ENCODE data around the gene SEC14L6. TPM values are rescaled to one million over a fixed set of nuclear protein-coding genes. Genes with fewer than 3 reads are reported as not detected.
A peak's percentile ranks its signal among the peaks of the same experiment; 100 is the strongest.
"Not testable (repeated sequence)": the region's sequence is repeated elsewhere in the genome, so short reads cannot be mapped to it uniquely, and the experiment has no call there.

SEC14L6 gene
- total RNA-seq, 1 donor from 2014 or later: 3.3 TPM

DNA sequence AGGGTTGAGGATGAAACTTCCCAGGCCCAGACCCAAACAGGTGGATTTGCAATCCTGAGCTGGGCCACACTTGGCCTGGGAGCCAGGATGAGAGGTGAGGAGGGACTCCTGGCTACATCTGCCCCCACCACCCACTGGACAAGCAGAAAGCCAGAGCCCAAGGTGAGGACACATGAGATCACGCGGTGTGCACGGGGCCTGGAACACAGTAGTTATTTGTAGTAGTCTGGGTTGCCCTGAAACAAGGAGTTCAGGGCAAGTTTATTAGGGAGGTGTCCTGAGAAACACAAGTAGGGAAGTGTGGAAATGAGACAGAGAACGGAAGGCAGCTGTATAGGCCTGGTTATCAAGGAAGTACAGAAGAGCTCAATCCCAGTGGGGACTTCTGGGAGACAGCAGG is 647 bp upstream of the SEC14L6 start:
- H3K27ac Mint-ChIP-seq (ENCODE audit: unreplicated experiment): no peak overlapping the region
- H3K4me1 Mint-ChIP-seq: peaks cover 6% of the 10 kb centered on the region
- no peak overlapping the region for H3K4me3 Mint-ChIP-seq
- TF ChIP-seq, protein P1, sequence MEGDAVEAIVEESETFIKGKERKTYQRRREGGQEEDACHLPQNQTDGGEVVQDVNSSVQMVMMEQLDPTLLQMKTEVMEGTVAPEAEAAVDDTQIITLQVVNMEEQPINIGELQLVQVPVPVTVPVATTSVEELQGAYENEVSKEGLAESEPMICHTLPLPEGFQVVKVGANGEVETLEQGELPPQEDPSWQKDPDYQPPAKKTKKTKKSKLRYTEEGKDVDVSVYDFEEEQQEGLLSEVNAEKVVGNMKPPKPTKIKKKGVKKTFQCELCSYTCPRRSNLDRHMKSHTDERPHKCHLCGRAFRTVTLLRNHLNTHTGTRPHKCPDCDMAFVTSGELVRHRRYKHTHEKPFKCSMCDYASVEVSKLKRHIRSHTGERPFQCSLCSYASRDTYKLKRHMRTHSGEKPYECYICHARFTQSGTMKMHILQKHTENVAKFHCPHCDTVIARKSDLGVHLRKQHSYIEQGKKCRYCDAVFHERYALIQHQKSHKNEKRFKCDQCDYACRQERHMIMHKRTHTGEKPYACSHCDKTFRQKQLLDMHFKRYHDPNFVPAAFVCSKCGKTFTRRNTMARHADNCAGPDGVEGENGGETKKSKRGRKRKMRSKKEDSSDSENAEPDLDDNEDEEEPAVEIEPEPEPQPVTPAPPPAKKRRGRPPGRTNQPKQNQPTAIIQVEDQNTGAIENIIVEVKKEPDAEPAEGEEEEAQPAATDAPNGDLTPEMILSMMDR (conservative IDR thresholded peaks at IDR 0.05): no peak
- no peaks in the 10 kb centered on the region for H3K9me3 Mint-ChIP-seq
- DNase-seq (ENCODE audit: low read depth, low spot score): no peak
- no peaks in the 10 kb centered on the region for H3K27me3 Mint-ChIP-seq (ENCODE audit: low read depth)
- H3K36me3 Mint-ChIP-seq (ENCODE audit: low read depth): no peaks in the 10 kb centered on the region

DNA sequence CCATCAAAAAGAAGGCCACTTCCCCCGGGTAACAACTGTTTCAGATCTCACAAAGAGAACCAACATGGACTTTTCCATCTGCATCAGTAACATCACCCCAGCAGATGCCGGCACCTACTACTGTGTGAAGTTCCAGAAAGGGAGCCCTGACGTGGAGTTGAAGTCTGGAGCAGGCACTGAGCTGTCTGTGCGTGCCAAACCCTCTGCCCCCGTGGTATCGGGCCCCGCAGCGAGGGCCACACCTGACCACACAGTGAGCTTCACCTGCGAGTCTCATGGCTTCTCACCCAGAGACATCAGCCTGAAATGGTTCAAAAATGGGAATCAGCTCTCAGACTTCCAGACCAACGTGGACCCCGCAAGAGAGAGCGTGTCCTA is 3.7 kb downstream of the SEC14L6 start:
- peaks cover 10% of the 10 kb centered on the region for H3K4me1 Mint-ChIP-seq
- no peak overlapping the region for H3K27ac Mint-ChIP-seq (ENCODE audit: unreplicated experiment)
- TF ChIP-seq, protein P1 (conservative IDR thresholded peaks at IDR 0.05): no peak
- H3K27me3 Mint-ChIP-seq (ENCODE audit: low read depth): no peaks in the 10 kb centered on the region
- peak overlapping the region; percentile 74 for H3K4me3 Mint-ChIP-seq
- H3K36me3 Mint-ChIP-seq (ENCODE audit: low read depth): no peaks in the 10 kb centered on the region
- no peak for DNase-seq (ENCODE audit: low read depth, low spot score)
- H3K9me3 Mint-ChIP-seq: no peaks in the 10 kb centered on the region

- TF ChIP-seq, protein P1 (conservative IDR thresholded peaks at IDR 0.05): no peak
- H3K4me3 Mint-ChIP-seq: peak overlapping the region; percentile 78
- H3K9me3 Mint-ChIP-seq: no peaks in the 10 kb centered on the region
- peak overlapping the region; percentile 67 for H3K27ac Mint-ChIP-seq (ENCODE audit: unreplicated experiment)
- peaks cover 10% of the 10 kb centered on the region for H3K4me1 Mint-ChIP-seq
- DNase-seq (ENCODE audit: low read depth, low spot score): peak; percentile 50
- no peaks in the 10 kb centered on the region for H3K36me3 Mint-ChIP-seq (ENCODE audit: low read depth)
- no peaks in the 10 kb centered on the region for H3K27me3 Mint-ChIP-seq (ENCODE audit: low read depth)
These were observed 4.4 kb downstream of the SEC14L6 start for GRCh38 chr22:30541961-30542810.

DNA sequence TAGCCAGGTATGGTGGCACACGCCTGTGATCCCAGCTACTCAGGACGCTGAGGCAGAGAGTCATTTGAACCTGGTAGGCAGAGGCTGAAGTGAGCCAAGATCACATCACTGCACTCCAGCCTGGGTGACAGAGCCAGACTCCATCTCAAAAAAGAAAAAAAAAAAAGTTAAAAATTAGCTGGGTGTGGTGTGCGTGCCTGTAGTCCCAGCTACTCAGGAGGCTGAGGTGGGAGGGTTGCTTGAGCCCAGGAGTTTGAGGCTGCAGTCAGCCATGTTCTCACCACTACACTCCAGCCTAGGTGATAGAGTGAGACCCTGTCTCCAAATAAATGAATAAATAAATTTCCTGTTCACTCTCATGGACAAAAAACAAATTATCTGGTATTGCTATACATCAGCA is 5.0 kb downstream of the SEC14L6 start:
- H3K36me3 Mint-ChIP-seq (ENCODE audit: low read depth); H3K27me3 Mint-ChIP-seq (ENCODE audit: low read depth); H3K4me1 Mint-ChIP-seq; H3K9me3 Mint-ChIP-seq; DNase-seq (ENCODE audit: low read depth, low spot score): not testable (repeated sequence)
- Mint-ChIP-seq H3K4me3 (peak overlapping the region; percentile 78), H3K27ac (ENCODE audit: unreplicated experiment) (peak overlapping the region; percentile 67)

DNA sequence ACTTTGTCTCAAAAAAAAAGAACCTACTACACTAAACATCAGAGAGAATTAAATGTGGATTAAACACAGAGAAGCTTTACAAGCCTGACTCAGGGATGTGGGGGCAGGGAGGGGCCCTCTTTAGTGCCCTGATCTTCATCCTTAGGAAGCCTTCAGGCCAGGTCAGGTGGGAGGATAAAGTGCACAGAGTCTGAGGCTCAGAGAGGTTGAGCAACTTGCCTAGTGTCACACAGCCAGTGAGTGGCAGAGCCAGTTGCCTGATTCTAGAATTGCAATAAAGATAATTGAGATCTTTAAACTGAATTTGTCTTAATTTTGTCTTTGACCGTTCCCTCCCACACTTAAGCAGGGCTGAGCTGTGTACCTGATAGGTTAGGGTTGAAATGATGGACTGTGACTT is 7.2 kb downstream of the SEC14L6 start:
- TF ChIP-seq, protein P1 (conservative IDR thresholded peaks at IDR 0.05): no peak
- no peaks in the 10 kb centered on the region for H3K27me3 Mint-ChIP-seq (ENCODE audit: low read depth)
- H3K9me3 Mint-ChIP-seq: no peaks in the 10 kb centered on the region
- no peak overlapping the region for H3K27ac Mint-ChIP-seq (ENCODE audit: unreplicated experiment)
- peaks cover 10% of the 10 kb centered on the region for H3K4me1 Mint-ChIP-seq
- no peak overlapping the region for H3K4me3 Mint-ChIP-seq
- no peak for DNase-seq (ENCODE audit: low read depth, low spot score)
- H3K36me3 Mint-ChIP-seq (ENCODE audit: low read depth): no peaks in the 10 kb centered on the region

- H3K27me3 Mint-ChIP-seq (ENCODE audit: low read depth): no peaks in the 10 kb centered on the region
- no peaks in the 10 kb centered on the region for H3K36me3 Mint-ChIP-seq (ENCODE audit: low read depth)
- TF ChIP-seq, protein P1 (conservative IDR thresholded peaks at IDR 0.05): no peak
- DNase-seq (ENCODE audit: low read depth, low spot score): no peak
- no peaks in the 10 kb centered on the region for H3K9me3 Mint-ChIP-seq
- H3K27ac Mint-ChIP-seq (ENCODE audit: unreplicated experiment): no peak overlapping the region
- peak overlapping the region; percentile 44 for H3K4me3 Mint-ChIP-seq
- H3K4me1 Mint-ChIP-seq: peaks cover 14% of the 10 kb centered on the region
These were observed 8.3 kb downstream of the SEC14L6 start for GRCh38 chr22:30538280-30538679.

Measured in neural crest cell (in vitro differentiated cells).